ENCODE results near the gene MICAL3.

Gene MICAL3

GRCh38 chr22:17955590-17956379 lies 68.6 kb downstream of the MICAL3 start:
- peak in 9 of 56 donors; percentile 7 to 55 (median 39) for DNase-seq

GRCh38 chr22:17954860-17955587 lies 69.3 kb downstream of the MICAL3 start:
- no peak for DNase-seq

GRCh38 chr22:17954200-17954859 lies 70.0 kb downstream of the MICAL3 start:
- DNase-seq = no peak

- DNase-seq = no peak
Observed at GRCh38 chr22:17953147-17953546, 71.2 kb downstream of the MICAL3 start.

GRCh38 chr22:17952273-17952801 lies 72.0 kb downstream of the MICAL3 start:
- DNase-seq = no peak

GRCh38 chr22:17951315-17951714 lies 73.0 kb downstream of the MICAL3 start:
- DNase-seq = no peak

GRCh38 chr22:17950651-17951214 lies 73.6 kb downstream of the MICAL3 start:
- peak in 10 of 56 donors; percentile 9 to 56 (median 30) for DNase-seq

- DNase-seq = no peak
Observed at GRCh38 chr22:17949642-17950473, 74.5 kb downstream of the MICAL3 start.

GRCh38 chr22:17948101-17948500 lies 76.3 kb downstream of the MICAL3 start:
- DNase-seq = no peak

GRCh38 chr22:17946662-17947367 lies 77.5 kb downstream of the MICAL3 start:
- no peak for DNase-seq

- peak in 3 of 56 donors; percentile 10 to 14 (median 12) for DNase-seq
Observed at GRCh38 chr22:17945888-17946648, 78.3 kb downstream of the MICAL3 start.

GRCh38 chr22:17945156-17945887 lies 79.0 kb downstream of the MICAL3 start:
- DNase-seq = no peak

- no peak for DNase-seq
Observed at GRCh38 chr22:17944256-17944655, 80.1 kb downstream of the MICAL3 start.

GRCh38 chr22:17943533-17944249 lies 80.7 kb downstream of the MICAL3 start:
- DNase-seq = no peak

- no peak for DNase-seq
Observed at GRCh38 chr22:17942721-17943120, 81.6 kb downstream of the MICAL3 start.

- no peak for DNase-seq
Observed at GRCh38 chr22:17941471-17942406, 82.6 kb downstream of the MICAL3 start.

GRCh38 chr22:17939579-17939978 lies 84.8 kb downstream of the MICAL3 start:
- DNase-seq = no peak
